OCI-LY7 (cell line): Measurements from ENCODE around the gene DTHD1. TPM values are rescaled to one million over a fixed set of nuclear protein-coding genes. Genes with fewer than 3 reads are reported as not detected.

Source experiments
- BruUV-seq: library from RNA; stranded (reverse); fragments of 400-500 nt; replicated peaks from 2 replicates; lab custom pipeline; 2021; lab: Mats Ljungman, UMichigan
- CTCF ChIA-PET: fragments of 300-600 bp; sonication (Branson Sonifier 250); formaldehyde crosslinking; loops from one replicate; lab custom pipeline; 2022; ENCODE audit warnings: antibody characterized with exemption; ENCODE audit not compliant: unreplicated experiment; lab: Charles Lee
- POLR2A ChIA-PET: fragments of 300-600 bp; sonication (Branson Sonifier 250); formaldehyde crosslinking; loops from one replicate; lab custom pipeline; 2022; ENCODE audit warnings: antibody characterized with exemption; lab: Charles Lee
- DNase-seq: peaks from one replicate; pipeline ENCODE4 v3.0.0-alpha.2; 2015; ENCODE audit warnings: low spot score
- H2AFZ ChIP-seq: fragments of 200-600 bp; sonication (generic), shearing (Covaris generic); 2 replicates; pipeline ENCODE4 v1.6.1; 2014; ENCODE audit warnings: mild to moderate bottlenecking, antibody characterized with exemption, low read length, moderate library complexity
- H3K27ac ChIP-seq: fragments of 200-600 bp; sonication (generic); 2 replicates; pipeline ENCODE4 v1.5.1; 2014; ENCODE audit warnings: mixed run types, low read depth, mild to moderate bottlenecking, moderate library complexity, low read length, inconsistent platforms; ENCODE audit not compliant: poor library complexity, severe bottlenecking
- H3K36me3 ChIP-seq: fragments of 200-600 bp; sonication (generic); 2 replicates; pipeline ENCODE4 v1.6.1; 2014; ENCODE audit warnings: mild to moderate bottlenecking, antibody characterized with exemption, low read length, moderate library complexity, mixed read lengths; ENCODE audit not compliant: insufficient read depth
- H3K4me1 ChIP-seq: fragments of 200-600 bp; sonication (generic); 2 replicates; pipeline ENCODE4 v1.5.1; 2014; ENCODE audit warnings: mild to moderate bottlenecking, low read length; ENCODE audit not compliant: insufficient read depth, poor library complexity, severe bottlenecking
- H3K4me2 ChIP-seq: fragments of 200-600 bp; sonication (generic); 2 replicates; pipeline ENCODE4 v1.6.1; 2014; ENCODE audit warnings: mild to moderate bottlenecking, low read length
- H3K4me3 ChIP-seq: fragments of 200-600 bp; sonication (generic); 2 replicates; pipeline ENCODE4 v1.5.1; 2014; ENCODE audit warnings: mild to moderate bottlenecking, low read depth, low read length; ENCODE audit not compliant: poor library complexity, severe bottlenecking
- H3K79me2 ChIP-seq: fragments of 200-600 bp; sonication (generic); 2 replicates; pipeline ENCODE4 v1.6.1; 2016; ENCODE audit warnings: low read depth, mild to moderate bottlenecking, low read length, moderate library complexity, mixed read lengths; ENCODE audit not compliant: insufficient read depth
- H3K9me2 ChIP-seq: fragments of 200-600 bp; sonication (generic); 2 replicates; pipeline ENCODE4 v1.6.1; 2016; ENCODE audit warnings: mild to moderate bottlenecking, low read length, mixed read lengths; ENCODE audit not compliant: insufficient read depth
- H3K9me3 ChIP-seq: fragments of 200-600 bp; sonication (generic); 2 replicates; pipeline ENCODE4 v1.6.1; 2014; ENCODE audit warnings: mild to moderate bottlenecking, mixed run types, low read length, mixed read lengths
- H4K20me1 ChIP-seq: fragments of 200-600 bp; sonication (generic); 2 replicates; pipeline ENCODE4 v1.6.1; 2014; ENCODE audit warnings: mild to moderate bottlenecking, antibody characterized with exemption, low read length, moderate library complexity, mixed read lengths; ENCODE audit not compliant: insufficient read depth
- EZH2phosphoT487 ChIP-seq: fragments of 200-600 bp; sonication (generic); IDR thresholded peaks from 2 replicates; pipeline ENCODE4 v1.6.1; 2018; ENCODE audit warnings: low read depth, borderline replicate concordance, mild to moderate bottlenecking, mixed run types, antibody characterized with exemption, low read length, moderate library complexity, mixed read lengths
- intact Hi-C: fragments of 100-400 bp; cut with micrococcal nuclease; formaldehyde crosslinking; loops from one replicate; pipeline ENCODE4 v1.10.0; 2022; ENCODE audit not compliant: unreplicated experiment
- total RNA-seq, 2 experiments: library from RNA; depleted of rRNA in 1 of 2; stranded (reverse); fragments of >200 nt in 1 of 2; shearing (Covaris generic) in 1 of 2; gene quantifications; 2 replicates each; pipeline ENCODE4 v1.2.3, GENCODE V29; 2014 to 2022
- TF ChIP-seq, protein P1 (sequence below): fragments of 200-600 bp; sonication (generic); conservative IDR thresholded peaks from 2 replicates; pipeline ENCODE4 v1.5.1; 2014; ENCODE audit warnings: mild to moderate bottlenecking, antibody characterized with exemption, low read length, moderate library complexity, mixed read lengths

Gene DTHD1
- total RNA-seq, 2 experiments from 2014 or later = not detected

DNA sequence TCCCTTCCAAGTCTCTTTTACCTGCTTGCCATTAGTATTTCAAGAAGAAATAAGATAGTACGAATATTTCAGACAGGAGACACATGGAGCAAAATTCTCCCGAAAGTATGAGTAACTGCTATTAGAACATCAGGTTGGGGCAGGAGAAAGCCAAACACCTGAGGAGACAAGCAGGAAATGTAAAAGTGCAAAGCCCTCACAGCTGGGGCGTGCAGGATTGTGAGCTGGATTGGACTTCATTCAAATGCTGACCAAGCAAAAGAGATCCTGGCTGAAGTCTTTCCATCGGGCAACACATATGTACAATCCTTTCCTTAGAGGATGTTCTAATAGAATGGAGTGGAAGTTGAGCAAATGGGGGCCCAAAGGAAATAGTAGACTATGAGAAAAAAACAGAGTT lies 76.8 kb downstream of the DTHD1 start:
- Histone ChIP-seq H3K36me3 (no peaks in the 10 kb centered on the region), H3K4me1 (no peaks in the 10 kb centered on the region), H3K4me3 (no peak overlapping the region), H4K20me1 (no peaks in the 10 kb centered on the region), H3K4me2 (no peak overlapping the region), H3K27ac (no peak overlapping the region), H3K9me3 (no peaks in the 10 kb centered on the region), H3K79me2 (no peaks in the 10 kb centered on the region), H3K9me2 (no peaks in the 10 kb centered on the region), H2AFZ (no peak overlapping the region)
- no TSS peak for BruUV-seq
- TF ChIP-seq, protein P1, sequence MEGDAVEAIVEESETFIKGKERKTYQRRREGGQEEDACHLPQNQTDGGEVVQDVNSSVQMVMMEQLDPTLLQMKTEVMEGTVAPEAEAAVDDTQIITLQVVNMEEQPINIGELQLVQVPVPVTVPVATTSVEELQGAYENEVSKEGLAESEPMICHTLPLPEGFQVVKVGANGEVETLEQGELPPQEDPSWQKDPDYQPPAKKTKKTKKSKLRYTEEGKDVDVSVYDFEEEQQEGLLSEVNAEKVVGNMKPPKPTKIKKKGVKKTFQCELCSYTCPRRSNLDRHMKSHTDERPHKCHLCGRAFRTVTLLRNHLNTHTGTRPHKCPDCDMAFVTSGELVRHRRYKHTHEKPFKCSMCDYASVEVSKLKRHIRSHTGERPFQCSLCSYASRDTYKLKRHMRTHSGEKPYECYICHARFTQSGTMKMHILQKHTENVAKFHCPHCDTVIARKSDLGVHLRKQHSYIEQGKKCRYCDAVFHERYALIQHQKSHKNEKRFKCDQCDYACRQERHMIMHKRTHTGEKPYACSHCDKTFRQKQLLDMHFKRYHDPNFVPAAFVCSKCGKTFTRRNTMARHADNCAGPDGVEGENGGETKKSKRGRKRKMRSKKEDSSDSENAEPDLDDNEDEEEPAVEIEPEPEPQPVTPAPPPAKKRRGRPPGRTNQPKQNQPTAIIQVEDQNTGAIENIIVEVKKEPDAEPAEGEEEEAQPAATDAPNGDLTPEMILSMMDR = no peak
- DNase-seq = no peak
- ChIA-PET POLR2A (no interaction called here), CTCF (no interaction called here)
- intact Hi-C loops = loop anchor here (10.0 kb wide), 1 partner anchor 1027 kb away; no protein-coding TSS in a partner anchor

DNA sequence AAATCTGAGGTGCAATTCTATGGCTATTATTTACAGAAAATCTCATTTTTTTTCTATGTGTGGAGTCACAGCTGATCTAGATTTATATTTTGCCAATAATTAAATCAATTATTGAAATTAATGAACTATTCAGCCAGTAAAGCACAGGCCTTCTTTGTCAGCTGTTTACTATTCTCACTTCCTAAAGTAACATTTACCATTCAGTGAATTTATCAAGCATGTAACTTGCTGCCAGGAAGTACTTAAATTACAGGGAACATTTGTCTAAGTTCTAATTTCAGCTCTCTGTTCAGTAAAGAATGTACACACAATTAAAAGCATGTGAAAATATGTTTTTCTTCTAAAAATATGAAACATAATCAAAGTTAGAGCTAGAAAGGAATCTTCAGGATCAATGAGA lies 79.3 kb downstream of the DTHD1 start:
- BruUV-seq = no TSS peak
- TF ChIP-seq, protein P1 = no peak
- no peak for TF ChIP-seq EZH2phosphoT487

DNA sequence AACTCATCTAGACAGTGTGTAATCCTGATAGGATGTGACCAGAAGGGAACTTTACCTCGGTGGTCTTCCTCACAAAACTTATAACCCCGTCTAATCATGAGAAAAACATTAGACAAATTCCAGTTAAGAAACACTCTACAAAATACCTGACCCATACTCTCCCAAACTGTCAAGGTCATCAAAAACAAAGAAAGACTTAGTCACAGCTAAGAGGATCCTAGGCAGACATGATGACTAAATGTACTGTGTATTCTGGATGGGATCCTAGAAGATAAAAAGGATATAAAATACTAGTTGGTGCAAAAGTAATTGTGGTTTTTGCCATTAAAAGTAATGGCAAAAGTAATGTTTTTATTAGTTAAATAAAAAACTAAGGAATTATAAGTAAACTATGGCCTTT lies 81.6 kb downstream of the DTHD1 start:
- no peak overlapping the region for H3K4me3 ChIP-seq
- no peaks in the 10 kb centered on the region for H3K9me3 ChIP-seq
- H2AFZ ChIP-seq = no peak overlapping the region
- CTCF ChIA-PET = no interaction called here
- H3K36me3 ChIP-seq = no peaks in the 10 kb centered on the region
- DNase-seq = no peak
- no TSS peak for BruUV-seq
- H3K79me2 ChIP-seq = no peaks in the 10 kb centered on the region
- POLR2A ChIA-PET = no interaction called here
- TF ChIP-seq, protein P1 = no peak
- no peak for TF ChIP-seq EZH2phosphoT487
- no peak overlapping the region for H3K4me2 ChIP-seq
- no peak overlapping the region for H3K27ac ChIP-seq
- H4K20me1 ChIP-seq = no peaks in the 10 kb centered on the region
- intact Hi-C loops = no loop called here
- no peaks in the 10 kb centered on the region for H3K9me2 ChIP-seq
- H3K4me1 ChIP-seq = no peaks in the 10 kb centered on the region

More for the DNA sequence above, 79.3 kb downstream of the DTHD1 start:
- H3K4me1 ChIP-seq = no peaks in the 10 kb centered on the region
- no peak overlapping the region for H2AFZ ChIP-seq
- no peak overlapping the region for H3K4me3 ChIP-seq
- no peaks in the 10 kb centered on the region for H3K79me2 ChIP-seq
- no peak overlapping the region for H3K4me2 ChIP-seq
- H3K36me3 ChIP-seq = no peaks in the 10 kb centered on the region
- H4K20me1 ChIP-seq = no peaks in the 10 kb centered on the region
- H3K9me2 ChIP-seq = no peaks in the 10 kb centered on the region
- H3K27ac ChIP-seq = no peak overlapping the region
- no peak for DNase-seq
- CTCF ChIA-PET = no interaction called here
- no peaks in the 10 kb centered on the region for H3K9me3 ChIP-seq
- intact Hi-C loops = no loop called here
- POLR2A ChIA-PET = interaction anchor here (0.9 kb wide), 1 partner anchor 32 kb away, joined by 4 read pairs; no protein-coding TSS in a partner anchor
